A673 (cell line): Measurements from ENCODE around the gene HPF1. TPM values are rescaled to one million over a fixed set of nuclear protein-coding genes. Genes with fewer than 3 reads are reported as not detected.

Experiments
- BruUV-seq: library from RNA; stranded (reverse); fragments of 400-500 nt; replicated peaks from 2 replicates; lab custom pipeline; 2021; lab: Mats Ljungman, UMichigan
- CTCF ChIA-PET: fragments of 300-600 bp; sonication (Branson Sonifier 250); formaldehyde crosslinking; loops from one replicate; lab custom pipeline; 2022; ENCODE audit warnings: antibody characterized with exemption; lab: Charles Lee
- POLR2A ChIA-PET: fragments of 300-600 bp; sonication (Branson Sonifier 250); formaldehyde crosslinking; loops from one replicate; lab custom pipeline; 2022; ENCODE audit warnings: antibody characterized with exemption; ENCODE audit not compliant: low non-redundant PET; lab: Charles Lee
- DNase-seq: peaks from one replicate; pipeline ENCODE4 v3.0.0-alpha.2; 2015; ENCODE audit warnings: low spot score
- H3K27ac ChIP-seq: fragments of 200-600 bp; sonication (generic); 2 replicates; pipeline ENCODE4 v1.5.1; 2016; ENCODE audit warnings: mixed run types, low read depth, mild to moderate bottlenecking, mixed read lengths, antibody characterized with exemption, low read length; ENCODE audit not compliant: poor library complexity, severe bottlenecking
- H3K27me3 ChIP-seq: fragments of 200-600 bp; sonication (generic); replicated peaks from 2 replicates; pipeline ENCODE4 v1.6.1; 2017; ENCODE audit warnings: mixed run types, low read depth, mild to moderate bottlenecking, mixed read lengths, antibody characterized with exemption, low read length; ENCODE audit not compliant: insufficient read depth, poor library complexity
- H3K36me3 ChIP-seq: fragments of 200-600 bp; sonication (generic); 2 replicates; pipeline ENCODE4 v1.6.1; 2016; ENCODE audit warnings: mixed run types, mild to moderate bottlenecking, mixed read lengths, antibody characterized with exemption, low read length; ENCODE audit not compliant: insufficient read depth, poor library complexity, severe bottlenecking
- H3K4me1 ChIP-seq: fragments of 200-600 bp; sonication (generic); 2 replicates; pipeline ENCODE4 v1.6.1; 2017; ENCODE audit warnings: mixed run types, mild to moderate bottlenecking, mixed read lengths, antibody characterized with exemption, low read length; ENCODE audit not compliant: insufficient read depth, poor library complexity, severe bottlenecking
- H3K4me3 ChIP-seq: fragments of 200-600 bp; sonication (generic); 2 replicates; pipeline ENCODE4 v1.5.1; 2016; ENCODE audit warnings: low read depth, mixed run types, mild to moderate bottlenecking, mixed read lengths, low read length; ENCODE audit not compliant: poor library complexity, severe bottlenecking
- H3K9me3 ChIP-seq: fragments of 200-600 bp; sonication (generic); 2 replicates; pipeline ENCODE4 v1.6.1; 2016; ENCODE audit warnings: mixed run types, low read depth, mild to moderate bottlenecking, mixed read lengths, antibody characterized with exemption, low read length; ENCODE audit not compliant: poor library complexity, severe bottlenecking
- EZH2 ChIP-seq: fragments of 200-600 bp; sonication (generic); IDR thresholded peaks from 2 replicates; pipeline ENCODE4 v1.6.1; 2017; ENCODE audit warnings: borderline replicate concordance, low read depth, mild to moderate bottlenecking, mixed read lengths, antibody characterized with exemption, low read length; ENCODE audit not compliant: poor library complexity, severe bottlenecking
- intact Hi-C: fragments of 100-400 bp; cut with micrococcal nuclease; formaldehyde crosslinking; loops from one replicate; pipeline ENCODE4 v1.10.0; 2022; ENCODE audit not compliant: unreplicated experiment
- total RNA-seq: library from RNA; stranded (reverse); gene quantifications from 2 replicates; pipeline ENCODE4 v1.2.3, GENCODE V29; 2021
- TF ChIP-seq, protein P1 (sequence below): fragments of 300-800, 200-600 bp; sonication (generic); conservative IDR thresholded peaks from 2 replicates; pipeline ENCODE4 v1.5.1; 2017; ENCODE audit warnings: low read depth, mild to moderate bottlenecking, antibody characterized with exemption, low read length, moderate library complexity, mixed read lengths

HPF1 gene
- total RNA-seq, 1 experiment from 2014 or later = 54.4 TPM

DNA sequence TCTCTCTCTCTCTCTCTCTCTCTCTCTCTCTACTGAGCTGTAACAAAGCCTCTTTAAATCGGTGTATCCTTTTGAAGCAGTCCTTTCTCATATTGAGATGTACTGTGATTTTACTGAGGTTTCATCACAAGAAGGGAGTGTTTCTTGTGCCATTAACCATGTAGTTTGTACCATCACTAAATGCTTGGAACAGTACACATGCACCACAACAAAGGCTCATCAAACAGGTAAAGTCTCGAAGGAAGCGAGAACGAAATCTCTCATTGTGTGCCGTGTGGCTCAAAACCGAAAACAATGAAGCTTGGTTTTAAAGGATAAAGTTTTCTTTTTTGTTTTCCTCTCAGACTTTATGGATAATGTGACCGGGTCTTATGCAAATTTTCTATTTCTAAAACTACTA lies 37.2 kb downstream of the HPF1 start:
- DNase-seq = no peak
- H3K36me3 ChIP-seq = no peaks in the 10 kb centered on the region
- no peak for TF ChIP-seq EZH2
- TF ChIP-seq, protein P1, sequence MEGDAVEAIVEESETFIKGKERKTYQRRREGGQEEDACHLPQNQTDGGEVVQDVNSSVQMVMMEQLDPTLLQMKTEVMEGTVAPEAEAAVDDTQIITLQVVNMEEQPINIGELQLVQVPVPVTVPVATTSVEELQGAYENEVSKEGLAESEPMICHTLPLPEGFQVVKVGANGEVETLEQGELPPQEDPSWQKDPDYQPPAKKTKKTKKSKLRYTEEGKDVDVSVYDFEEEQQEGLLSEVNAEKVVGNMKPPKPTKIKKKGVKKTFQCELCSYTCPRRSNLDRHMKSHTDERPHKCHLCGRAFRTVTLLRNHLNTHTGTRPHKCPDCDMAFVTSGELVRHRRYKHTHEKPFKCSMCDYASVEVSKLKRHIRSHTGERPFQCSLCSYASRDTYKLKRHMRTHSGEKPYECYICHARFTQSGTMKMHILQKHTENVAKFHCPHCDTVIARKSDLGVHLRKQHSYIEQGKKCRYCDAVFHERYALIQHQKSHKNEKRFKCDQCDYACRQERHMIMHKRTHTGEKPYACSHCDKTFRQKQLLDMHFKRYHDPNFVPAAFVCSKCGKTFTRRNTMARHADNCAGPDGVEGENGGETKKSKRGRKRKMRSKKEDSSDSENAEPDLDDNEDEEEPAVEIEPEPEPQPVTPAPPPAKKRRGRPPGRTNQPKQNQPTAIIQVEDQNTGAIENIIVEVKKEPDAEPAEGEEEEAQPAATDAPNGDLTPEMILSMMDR = no peak
- H3K4me1 ChIP-seq = no peaks in the 10 kb centered on the region
- H3K4me3 ChIP-seq = no peak overlapping the region
- no peaks in the 10 kb centered on the region for H3K27me3 ChIP-seq
- BruUV-seq = no TSS peak
- H3K27ac ChIP-seq = no peak overlapping the region
- ChIA-PET CTCF (no interaction called here), POLR2A (no interaction called here)
- intact Hi-C loops = no loop called here
- H3K9me3 ChIP-seq = no peaks in the 10 kb centered on the region

DNA sequence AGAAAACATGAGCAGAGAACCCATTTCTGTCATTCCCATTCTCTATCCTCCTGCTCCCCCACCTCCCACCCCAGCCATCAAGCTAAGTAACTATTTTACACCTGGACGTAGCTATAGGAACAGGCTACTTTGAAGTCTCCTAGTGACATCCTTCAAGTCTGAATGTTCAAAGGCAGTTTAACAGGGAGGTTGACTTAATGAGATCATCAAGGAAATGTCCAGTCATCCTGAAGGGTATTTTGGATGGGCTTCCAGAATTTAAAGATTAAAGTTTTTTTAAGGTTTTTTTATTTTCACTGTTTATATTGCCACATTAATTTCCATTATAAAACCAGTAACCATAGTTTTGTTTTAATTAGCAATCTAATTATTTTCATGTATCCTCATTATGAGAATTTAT lies 41.1 kb downstream of the HPF1 start:
- Histone ChIP-seq H3K36me3 (peaks cover 18% of the 10 kb centered on the region), H3K9me3 (no peaks in the 10 kb centered on the region), H3K4me3 (no peak overlapping the region), H3K27ac (no peak overlapping the region), H3K4me1 (no peaks in the 10 kb centered on the region), H3K27me3 (no peaks in the 10 kb centered on the region)
- TF ChIP-seq, protein P1 = no peak
- TF ChIP-seq EZH2 = no peak
- no TSS peak for BruUV-seq
- DNase-seq = no peak
- POLR2A ChIA-PET = no interaction called here
- intact Hi-C loops = no loop called here
- CTCF ChIA-PET = no interaction called here

DNA sequence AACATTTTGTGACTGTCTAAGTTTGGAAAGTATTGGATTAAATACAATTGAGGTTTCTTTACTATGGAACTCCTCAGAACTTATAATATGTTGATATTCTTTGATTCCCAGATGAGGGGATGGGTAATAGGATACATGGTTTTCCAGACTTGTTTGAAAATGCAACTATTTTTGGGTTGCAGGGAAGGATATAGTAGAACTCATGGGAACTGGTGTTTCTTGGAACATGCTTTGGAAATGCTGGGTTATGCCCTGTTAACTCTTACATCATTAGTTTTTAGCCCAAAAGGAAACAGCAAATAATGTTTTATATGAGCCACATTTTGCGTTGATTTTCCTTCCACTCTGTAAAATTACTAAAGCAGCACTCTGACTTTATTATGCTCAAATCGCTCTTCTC lies 41.9 kb downstream of the HPF1 start:
- ChIA-PET CTCF (no interaction called here), POLR2A (no interaction called here)
- no peak overlapping the region for H3K27ac ChIP-seq
- no peak for TF ChIP-seq EZH2
- TF ChIP-seq, protein P1 = no peak
- intact Hi-C loops = no loop called here
- no peak overlapping the region for H3K4me3 ChIP-seq
- H3K27me3 ChIP-seq = no peaks in the 10 kb centered on the region
- peaks cover 18% of the 10 kb centered on the region for H3K36me3 ChIP-seq
- no peak for DNase-seq
- no peaks in the 10 kb centered on the region for H3K4me1 ChIP-seq
- H3K9me3 ChIP-seq = no peaks in the 10 kb centered on the region
- BruUV-seq = no TSS peak
